ENCODE data around the gene FADD.
"Not testable (repeated sequence)": the region's sequence is repeated elsewhere in the genome, so short reads cannot be mapped to it uniquely, and the experiment has no call there.

FADD gene

GRCh38 chr11:70182266-70182665 is 20.8 kb upstream of the FADD start:
- DNase-seq (ENCODE audit: low spot score) = no peak

GRCh38 chr11:70183032-70183431 is 20.1 kb upstream of the FADD start:
- DNase-seq (ENCODE audit: low spot score) = no peak

- no peak for DNase-seq (ENCODE audit: low spot score)
These were observed 19.5 kb upstream of the FADD start for GRCh38 chr11:70183483-70184176.

GRCh38 chr11:70184396-70184795 is 18.7 kb upstream of the FADD start:
- DNase-seq (ENCODE audit: low spot score) = no peak

GRCh38 chr11:70185348-70186055 is 17.6 kb upstream of the FADD start:
- no peak for DNase-seq (ENCODE audit: low spot score)

GRCh38 chr11:70186420-70186819 is 16.7 kb upstream of the FADD start:
- DNase-seq (ENCODE audit: low spot score) = no peak

GRCh38 chr11:70186936-70187335 is 16.2 kb upstream of the FADD start:
- DNase-seq (ENCODE audit: low spot score) = no peak

- no peak for DNase-seq (ENCODE audit: low spot score)
These were observed 15.3 kb upstream of the FADD start for GRCh38 chr11:70187771-70188170.

- no peak for DNase-seq (ENCODE audit: low spot score)
These were observed 13.5 kb upstream of the FADD start for GRCh38 chr11:70189622-70190021.

- peak; percentile 86 for DNase-seq (ENCODE audit: low spot score)
These were observed 11.5 kb upstream of the FADD start for GRCh38 chr11:70191495-70192140.

GRCh38 chr11:70192666-70193410 is 10.3 kb upstream of the FADD start:
- no peak for DNase-seq (ENCODE audit: low spot score)

GRCh38 chr11:70193411-70194292 is 9.4 kb upstream of the FADD start:
- DNase-seq (ENCODE audit: low spot score) = no peak

GRCh38 chr11:70194792-70195791 is 8.0 kb upstream of the FADD start:
- DNase-seq (ENCODE audit: low spot score) = no peak

GRCh38 chr11:70200212-70200844 is 2.8 kb upstream of the FADD start:
- no peak for DNase-seq (ENCODE audit: low spot score)

GRCh38 chr11:70201047-70201446 is 2.0 kb upstream of the FADD start:
- DNase-seq (ENCODE audit: low spot score) = not testable (repeated sequence)

GRCh38 chr11:70201882-70202861 is 924 bp upstream of the FADD start:
- no peak for DNase-seq (ENCODE audit: low spot score)

- DNase-seq (ENCODE audit: low spot score) = peak; percentile 77
These were observed 812 bp downstream of the FADD start for GRCh38 chr11:70203751-70204465.

GRCh38 chr11:70204466-70204799 is 1.3 kb downstream of the FADD start:
- no peak for DNase-seq (ENCODE audit: low spot score)

All from AG08396 (cell line).